Sciatic nerve (tissue), 2 donors: ENCODE data around the gene RTN1. TPM values are rescaled to one million over a fixed set of nuclear protein-coding genes. Genes with fewer than 3 reads are reported as not detected.

Experiments used
- ATAC-seq: fragments of 200-7000 bp; cut with Tn5 transposase; one replicate; pipeline ENCODE4 v1.9.1; 2020; ENCODE audit warnings: mild to moderate bottlenecking, moderate library complexity
- DNase-seq: peaks from one replicate; pipeline ENCODE4 v3.0.0-alpha.2; 2020; ENCODE audit warnings: low spot score
- intact Hi-C: fragments of 100-400 bp; cut with DNase I; formaldehyde crosslinking; loops from one replicate; pipeline ENCODE4 v1.14.2; 2022
- total RNA-seq: library from RNA; stranded (reverse); fragmentation: NEBNext Ultra II Directional; extraction: Animal tissue kit (Norgen Biotek cat#: 25700); gene quantifications from one replicate; pipeline ENCODE4 v1.2.1, GENCODE V29; 2021
- donor health status: DM: no; HTN: no; CAD: no.
- donor health status: DM: no; HTN: no; CAD: no.

The RTN1 gene
- 5.4 TPM for total RNA-seq

GRCh38 chr14:59870277-59871165, at the start of gene RTN1:
Gene RTN1, minus strand, starts transcription at chr14:59870776. Its CDS starts 146 bp downstream, at chr14:59870630.
- intact Hi-C loops = no loop called here
- DNase-seq (peak; percentile 80), ATAC-seq (peak; percentile 96)

- ATAC-seq = no peak
- DNase-seq = no peak
- intact Hi-C loops = no loop called here
Observed at GRCh38 chr14:59920378-59920683, 49.8 kb upstream of the RTN1 start.

- ATAC-seq (peak; percentile 86), DNase-seq (peak; percentile 58)
- intact Hi-C loops = no loop called here
Observed at GRCh38 chr14:59919570-59920377, 49.2 kb upstream of the RTN1 start, which contains the start of gene LRRC9. Gene LRRC9, plus strand, starts transcription at chr14:59920144.

GRCh38 chr14:59918824-59919569, 48.4 kb upstream of the RTN1 start:
- DNase-seq (no peak), ATAC-seq (peak; percentile 85)
- intact Hi-C loops = no loop called here

GRCh38 chr14:59913187-59913586, 42.6 kb upstream of the RTN1 start:
- no peak for ATAC-seq
- intact Hi-C loops = no loop called here
- no peak for DNase-seq

GRCh38 chr14:59912443-59912842, 41.9 kb upstream of the RTN1 start:
- intact Hi-C loops = no loop called here

GRCh38 chr14:59905188-59905587, 34.6 kb upstream of the RTN1 start:
- intact Hi-C loops = no loop called here
- ATAC-seq (no peak), DNase-seq (no peak)

More at GRCh38 chr14:59912443-59912842, 41.9 kb upstream of the RTN1 start:
- DNase-seq (no peak), ATAC-seq (no peak)

GRCh38 chr14:59904184-59904583, 33.6 kb upstream of the RTN1 start:
- no peak for ATAC-seq
- intact Hi-C loops = no loop called here
- DNase-seq = no peak

- no peak for ATAC-seq
- intact Hi-C loops = no loop called here
- DNase-seq = no peak
Observed at GRCh38 chr14:59900556-59900955, 30.0 kb upstream of the RTN1 start.

GRCh38 chr14:59897757-59898383, 27.3 kb upstream of the RTN1 start:
- intact Hi-C loops = no loop called here
- peak; percentile 90 for ATAC-seq
- no peak for DNase-seq

- ATAC-seq (no peak), DNase-seq (no peak)
- intact Hi-C loops = no loop called here
Observed at GRCh38 chr14:59895721-59896120, 25.1 kb upstream of the RTN1 start.

GRCh38 chr14:59890676-59891075, 20.1 kb upstream of the RTN1 start:
- DNase-seq = no peak
- intact Hi-C loops = no loop called here
- no peak for ATAC-seq

- no peak for DNase-seq
- intact Hi-C loops = no loop called here
- no peak for ATAC-seq
Observed at GRCh38 chr14:59882957-59883356, 12.4 kb upstream of the RTN1 start.

GRCh38 chr14:59871166-59871495, 555 bp upstream of the RTN1 start:
- ATAC-seq (peak; percentile 29), DNase-seq (no peak)
- intact Hi-C loops = no loop called here

- peak; percentile 45 for ATAC-seq
- DNase-seq = no peak
- intact Hi-C loops = no loop called here
Observed at GRCh38 chr14:59869381-59870255, 958 bp downstream of the RTN1 start.

GRCh38 chr14:59868021-59868420, 2.6 kb downstream of the RTN1 start:
- DNase-seq (no peak), ATAC-seq (no peak)
- intact Hi-C loops = no loop called here

GRCh38 chr14:59863806-59864525, 6.6 kb downstream of the RTN1 start:
- DNase-seq = no peak
- no peak for ATAC-seq
- intact Hi-C loops = no loop called here

- DNase-seq = no peak
- intact Hi-C loops = no loop called here
- ATAC-seq = no peak
Observed at GRCh38 chr14:59857328-59857727, 13.2 kb downstream of the RTN1 start.
